GM18951 (cell line): ENCODE results near the gene APIP.

Experiments
- POLR2A ChIP-seq: IDR thresholded peaks from 4 replicates; pipeline ENCODE4 v1.6.1; 2011; ENCODE audit warnings: mild to moderate bottlenecking; ENCODE audit not compliant: insufficient read length, insufficient read depth; ENCODE audit errors: extremely low read depth
- in situ Hi-C: fragments of 300-500 bp; cut with MboI; formaldehyde crosslinking; loops from one replicate; pipeline ENCODE4 v1.12.0; 2022; ENCODE audit warnings: low sequenced_read_pairs, mixed read lengths, inconsistent platforms; ENCODE audit not compliant: unreplicated experiment

The APIP gene

DNA sequence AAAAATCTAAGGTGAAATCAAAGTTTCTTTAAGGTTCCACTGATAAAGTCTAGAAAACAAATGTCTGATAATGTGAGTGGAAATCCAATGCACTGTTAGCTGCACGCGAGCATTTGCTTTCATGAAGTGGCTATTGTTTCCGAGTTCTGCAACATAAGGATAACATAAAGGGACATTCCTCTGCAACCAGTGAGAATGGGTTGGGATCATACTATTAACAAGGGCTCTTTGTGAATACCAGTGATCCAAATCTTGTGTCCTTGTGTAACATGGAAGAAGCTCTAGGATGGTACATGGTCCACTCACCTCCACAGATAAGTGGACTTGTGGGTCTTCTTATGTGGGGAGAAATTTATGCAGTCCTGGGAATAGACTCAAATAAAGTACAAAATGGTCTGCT is 24.6 kb downstream of the APIP start:
- TF ChIP-seq POLR2A = no peak
- in situ Hi-C loops = loop anchor here (10.0 kb wide), 1 partner anchor 307 kb away; no protein-coding TSS in a partner anchor

- in situ Hi-C loops = loop anchor here (10.0 kb wide), 1 partner anchor 306 kb away; no protein-coding TSS in a partner anchor
- no peak for TF ChIP-seq POLR2A
Measured at GRCh38 chr11:34890812-34891211, 25.4 kb downstream of the APIP start.

- in situ Hi-C loops = loop anchor here (10.0 kb wide), 1 partner anchor 305 kb away; no protein-coding TSS in a partner anchor
- no peak for TF ChIP-seq POLR2A
Measured at GRCh38 chr11:34890089-34890488, 26.1 kb downstream of the APIP start.

GRCh38 chr11:34887260-34887659 is 28.9 kb downstream of the APIP start:
- TF ChIP-seq POLR2A = no peak
- in situ Hi-C loops = no loop called here

- in situ Hi-C loops = no loop called here
- TF ChIP-seq POLR2A = no peak
Measured at GRCh38 chr11:34886609-34887008, 29.6 kb downstream of the APIP start.

DNA sequence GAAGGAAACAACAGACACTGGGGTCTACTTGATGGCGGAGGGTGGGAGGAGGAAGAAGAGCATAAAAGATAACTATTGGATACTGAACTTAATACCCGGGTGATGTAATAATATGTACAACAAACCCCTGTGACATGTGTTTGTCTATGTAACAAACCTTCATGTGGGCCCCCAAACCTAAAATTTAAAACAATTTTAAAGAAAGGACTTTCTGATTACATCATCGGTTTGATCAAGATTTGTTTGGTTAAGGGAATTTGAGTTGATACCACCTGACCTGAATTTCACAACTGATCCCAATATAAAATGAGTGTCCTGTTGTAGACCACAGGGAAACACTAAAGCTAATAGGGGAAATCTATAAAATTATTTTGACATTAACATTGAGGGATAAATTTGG is 34.3 kb downstream of the APIP start:
- in situ Hi-C loops = no loop called here
- no peak for TF ChIP-seq POLR2A

DNA sequence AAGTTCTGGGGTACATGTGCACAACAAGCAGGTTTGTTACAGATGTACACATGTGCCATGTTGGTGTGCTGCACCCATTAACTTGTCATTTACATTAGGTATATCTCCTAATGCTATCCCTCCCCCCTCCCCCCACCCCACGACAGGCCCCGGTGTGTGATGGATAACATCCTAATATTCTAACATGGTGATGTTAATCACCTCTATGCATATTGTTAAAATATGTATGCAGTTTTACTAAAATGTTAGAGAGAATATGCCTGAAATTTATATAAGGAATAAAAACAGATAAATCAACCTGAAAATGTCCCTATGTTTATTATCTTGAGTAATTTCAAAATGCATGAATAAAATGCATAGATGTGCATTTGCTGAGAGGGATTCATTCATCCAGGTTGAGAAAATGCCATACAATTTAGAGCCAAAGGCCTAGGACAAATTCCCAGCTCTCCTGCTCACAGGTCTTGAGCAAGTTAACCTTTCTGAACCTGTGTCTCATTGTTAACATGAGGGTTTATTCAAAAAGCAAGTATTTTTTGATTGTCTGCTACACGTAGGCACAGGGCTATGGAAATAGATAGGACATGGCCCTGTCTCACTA is 38.7 kb downstream of the APIP start:
- no peak for TF ChIP-seq POLR2A
- in situ Hi-C loops = no loop called here

DNA sequence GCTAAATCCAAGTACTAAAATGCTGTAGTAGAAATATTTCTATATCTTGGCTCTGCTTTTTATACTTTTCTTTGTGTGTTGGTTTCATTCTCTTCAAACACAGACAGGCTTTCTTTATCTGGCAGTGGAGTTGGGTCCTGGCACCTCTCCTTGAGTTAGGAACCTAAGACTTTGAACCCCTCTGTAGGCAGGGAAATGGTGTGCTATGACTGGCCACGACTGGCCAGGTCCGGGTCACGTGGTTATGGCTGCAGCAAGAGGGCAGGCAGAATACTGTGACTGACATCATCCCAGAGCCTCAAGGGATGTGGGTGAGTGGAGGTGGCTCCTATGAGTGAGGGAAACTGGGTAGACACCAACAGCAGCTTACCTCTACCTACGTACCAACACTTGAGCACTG is 42.0 kb downstream of the APIP start:
- in situ Hi-C loops = no loop called here
- TF ChIP-seq POLR2A = no peak

GRCh38 chr11:34870548-34871196 is 45.5 kb downstream of the APIP start:
- TF ChIP-seq POLR2A = no peak
- in situ Hi-C loops = no loop called here

- TF ChIP-seq POLR2A = no peak
- in situ Hi-C loops = no loop called here
Measured at GRCh38 chr11:34869425-34869824, 46.8 kb downstream of the APIP start.

- in situ Hi-C loops = no loop called here
- TF ChIP-seq POLR2A = no peak
Measured at GRCh38 chr11:34866375-34866774, 49.8 kb downstream of the APIP start.

- in situ Hi-C loops = no loop called here
- no peak for TF ChIP-seq POLR2A
Measured at GRCh38 chr11:34865261-34865660, 50.9 kb downstream of the APIP start.

GRCh38 chr11:34864424-34864823 is 51.8 kb downstream of the APIP start:
- in situ Hi-C loops = no loop called here
- TF ChIP-seq POLR2A = no peak

- in situ Hi-C loops = no loop called here
- no peak for TF ChIP-seq POLR2A
Measured at GRCh38 chr11:34863048-34863447, 53.1 kb downstream of the APIP start.
